Tibial nerve (tissue), 4 donors: ENCODE data around the gene CDH26.

ENCODE experiments used
- CTCF ChIP-seq, 5 experiments: fragments of 200-600 bp in 3 of 5; fragments of 450-650 bp in 2 of 5; sonication (generic) in 3 of 5; IDR thresholded peaks; one replicate each; pipeline ENCODE4 v1.5.1; 2016 to 2019; ENCODE audit warnings: antibody characterized with exemption in 5 of 5, mild to moderate bottlenecking in 3 of 5, moderate library complexity in 2 of 5
- EP300 ChIP-seq, 2 donors: sonication (generic); formaldehyde crosslinking; IDR thresholded peaks; one replicate each; pipeline ENCODE4 v1.6.1; 2017; ENCODE audit warnings: antibody characterized with exemption in 2 of 2, mild to moderate bottlenecking in 1 of 2

GRCh38 chr20:59940956-59941294, 17.3 kb upstream of the CDH26 start:
- TF ChIP-seq CTCF (IDR thresholded peaks at IDR 0.05) (no peak), EP300 (IDR thresholded peaks at IDR 0.05) (no peak)
